HepG2 (cell line): Measurements from ENCODE around the gene KIAA1755. TPM values are rescaled to one million over a fixed set of nuclear protein-coding genes. Genes with fewer than 3 reads are reported as not detected.

Source experiments
- CENPT ChIP-seq: sonication (generic); formaldehyde crosslinking; IDR thresholded peaks from 2 replicates; pipeline ENCODE4 v1.8.0; 2022; ENCODE audit warnings: low read depth, mild to moderate bottlenecking, moderate library complexity, missing genetic modification reagents
- JUN ChIP-seq: sonication (generic); formaldehyde crosslinking; IDR thresholded peaks from 2 replicates; pipeline ENCODE4 v1.4.0; 2020; ENCODE audit warnings: mild to moderate bottlenecking, missing genetic modification reagents
- KDM2A ChIP-seq: sonication (generic); formaldehyde crosslinking; IDR thresholded peaks from 2 replicates; pipeline ENCODE4 v1.4.0; 2020; ENCODE audit warnings: low read depth, missing genetic modification reagents, borderline replicate concordance
- NAIF1 ChIP-seq: sonication (generic); formaldehyde crosslinking; IDR thresholded peaks from 2 replicates; pipeline ENCODE4 v1.5.0; 2020; ENCODE audit warnings: mild to moderate bottlenecking, missing genetic modification reagents, borderline replicate concordance
- NFE2L1 ChIP-seq: sonication (generic); formaldehyde crosslinking; IDR thresholded peaks from 2 replicates; pipeline ENCODE4 v1.4.0; 2020; ENCODE audit warnings: missing genetic modification reagents, mild to moderate bottlenecking, borderline replicate concordance
- PHF8 ChIP-seq: sonication (generic); formaldehyde crosslinking; IDR thresholded peaks from 2 replicates; pipeline ENCODE4 v1.5.0; 2020; ENCODE audit warnings: missing genetic modification reagents
- RXRB ChIP-seq: IDR thresholded peaks from 2 replicates; pipeline ENCODE4 v1.6.1; 2016; ENCODE audit warnings: borderline replicate concordance, missing genetic modification reagents, missing compliant biosample characterization
- ZIK1 ChIP-seq: sonication (generic); formaldehyde crosslinking; IDR thresholded peaks from 2 replicates; pipeline ENCODE4 v1.5.0; 2020; ENCODE audit warnings: mild to moderate bottlenecking, low read depth, missing genetic modification reagents, borderline replicate concordance
- ZNF124 ChIP-seq: sonication (generic); formaldehyde crosslinking; IDR thresholded peaks from 2 replicates; pipeline ENCODE4 v1.4.0; 2020; ENCODE audit warnings: missing genetic modification reagents
- ZNF468 ChIP-seq: sonication (generic); formaldehyde crosslinking; IDR thresholded peaks from 2 replicates; pipeline ENCODE4 v1.8.0; 2022; ENCODE audit warnings: mild to moderate bottlenecking, moderate library complexity, missing genetic modification reagents
- ZNF652 ChIP-seq: IDR thresholded peaks from 2 replicates; pipeline ENCODE4 v1.6.1; 2016; ENCODE audit warnings: low read depth, borderline replicate concordance
- polyA plus RNA-seq, 8 experiments: library from polyadenylated mRNA; depleted of rRNA in 3 of 8; stranded (reverse) in 7 of 8; unstranded in 1 of 8; fragments of >200 nt; fragmentation: Illumina TruSeq in 4 of 8; extraction: Trizol in 4 of 8; gene quantifications; 2 replicates each; pipeline versions ENCODE4 v1.2.1 to v1.2.3, GENCODE V29; 2011 to 2016; ENCODE audit warnings: low read depth in 4 of 8, missing spikeins in 1 of 8, mixed read lengths in 1 of 8; ENCODE audit not compliant: insufficient read depth in 1 of 8
- total RNA-seq, 5 experiments: library from RNA; depleted of rRNA; stranded (reverse); fragments of >200 nt; fragmentation: Illumina TruSeq; extraction: Trizol; gene quantifications; 2 replicates each; pipeline ENCODE4 v1.2.3, GENCODE V29; 2016; ENCODE audit warnings: low read depth in 1 of 5
- TF ChIP-seq, protein P1 (sequence below): sonication (generic); formaldehyde crosslinking; conservative IDR thresholded peaks from 2 replicates; pipeline ENCODE4 v1.4.0; 2020; ENCODE audit warnings: missing genetic modification reagents
- TF ChIP-seq, protein P2 (sequence below): sonication (generic); formaldehyde crosslinking; IDR thresholded peaks from 2 replicates; pipeline ENCODE4 v1.4.0; 2020; ENCODE audit warnings: missing genetic modification reagents, mild to moderate bottlenecking, borderline replicate concordance
- TF ChIP-seq, protein P3 (sequence below): sonication (generic); formaldehyde crosslinking; IDR thresholded peaks from 2 replicates; pipeline ENCODE4; 2020; ENCODE audit warnings: missing genetic modification reagents, mild to moderate bottlenecking, borderline replicate concordance
- TF ChIP-seq, protein P4 (sequence below): sonication (generic); formaldehyde crosslinking; IDR thresholded peaks from 2 replicates; pipeline ENCODE4 v1.5.1; 2020; ENCODE audit warnings: mild to moderate bottlenecking, missing genetic modification reagents, borderline replicate concordance

The KIAA1755 gene
- total and polyA plus RNA-seq, 2 of the 13 experiments (the other 11 are each of a cell fraction or from before 2014, with no cell fraction given): 0.04 TPM; not detected in 1

DNA sequence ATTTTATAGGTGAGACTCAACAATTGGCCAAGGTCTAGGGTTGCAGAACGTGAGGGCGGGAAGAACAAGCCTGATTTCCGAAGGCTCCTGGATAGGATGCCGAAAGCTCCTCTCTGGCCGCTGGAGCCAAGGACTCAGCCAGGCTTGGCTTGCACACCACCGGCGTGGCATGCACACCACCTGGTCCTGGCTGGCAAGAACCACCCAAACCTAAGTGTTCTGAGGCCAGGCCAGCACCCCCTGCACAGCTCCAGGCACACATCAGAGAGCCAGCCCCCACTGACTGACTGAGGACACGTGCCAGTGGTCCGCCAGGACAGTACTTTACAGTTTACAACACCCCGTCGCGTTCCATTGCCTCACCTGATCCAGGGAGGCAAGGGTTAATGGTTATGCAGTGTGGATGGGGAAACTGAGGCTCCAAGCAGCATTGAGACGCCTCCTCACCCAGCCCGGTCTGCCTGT, 95.9 kb downstream of the KIAA1755 start (continued):
- TF ChIP-seq RXRB (CRISPR knock-in tag) (no peak), PHF8 (CRISPR knock-in tag) (no peak), CENPT (no peak), ZNF468 (CRISPR knock-in tag) (peak; percentile 75; the same call in 1 of the 2 replicates), ZNF124 (CRISPR knock-in tag) (no peak), JUN (no peak), ZNF652 (CRISPR knock-in tag) (peak; percentile 96), NFE2L1 (CRISPR knock-in tag) (no peak), ZIK1 (no peak), NAIF1 (no peak), KDM2A (CRISPR knock-in tag) (no peak)
- TF ChIP-seq, protein P1, sequence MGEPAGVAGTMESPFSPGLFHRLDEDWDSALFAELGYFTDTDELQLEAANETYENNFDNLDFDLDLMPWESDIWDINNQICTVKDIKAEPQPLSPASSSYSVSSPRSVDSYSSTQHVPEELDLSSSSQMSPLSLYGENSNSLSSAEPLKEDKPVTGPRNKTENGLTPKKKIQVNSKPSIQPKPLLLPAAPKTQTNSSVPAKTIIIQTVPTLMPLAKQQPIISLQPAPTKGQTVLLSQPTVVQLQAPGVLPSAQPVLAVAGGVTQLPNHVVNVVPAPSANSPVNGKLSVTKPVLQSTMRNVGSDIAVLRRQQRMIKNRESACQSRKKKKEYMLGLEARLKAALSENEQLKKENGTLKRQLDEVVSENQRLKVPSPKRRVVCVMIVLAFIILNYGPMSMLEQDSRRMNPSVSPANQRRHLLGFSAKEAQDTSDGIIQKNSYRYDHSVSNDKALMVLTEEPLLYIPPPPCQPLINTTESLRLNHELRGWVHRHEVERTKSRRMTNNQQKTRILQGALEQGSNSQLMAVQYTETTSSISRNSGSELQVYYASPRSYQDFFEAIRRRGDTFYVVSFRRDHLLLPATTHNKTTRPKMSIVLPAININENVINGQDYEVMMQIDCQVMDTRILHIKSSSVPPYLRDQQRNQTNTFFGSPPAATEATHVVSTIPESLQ: no peak
- TF ChIP-seq, protein P2, sequence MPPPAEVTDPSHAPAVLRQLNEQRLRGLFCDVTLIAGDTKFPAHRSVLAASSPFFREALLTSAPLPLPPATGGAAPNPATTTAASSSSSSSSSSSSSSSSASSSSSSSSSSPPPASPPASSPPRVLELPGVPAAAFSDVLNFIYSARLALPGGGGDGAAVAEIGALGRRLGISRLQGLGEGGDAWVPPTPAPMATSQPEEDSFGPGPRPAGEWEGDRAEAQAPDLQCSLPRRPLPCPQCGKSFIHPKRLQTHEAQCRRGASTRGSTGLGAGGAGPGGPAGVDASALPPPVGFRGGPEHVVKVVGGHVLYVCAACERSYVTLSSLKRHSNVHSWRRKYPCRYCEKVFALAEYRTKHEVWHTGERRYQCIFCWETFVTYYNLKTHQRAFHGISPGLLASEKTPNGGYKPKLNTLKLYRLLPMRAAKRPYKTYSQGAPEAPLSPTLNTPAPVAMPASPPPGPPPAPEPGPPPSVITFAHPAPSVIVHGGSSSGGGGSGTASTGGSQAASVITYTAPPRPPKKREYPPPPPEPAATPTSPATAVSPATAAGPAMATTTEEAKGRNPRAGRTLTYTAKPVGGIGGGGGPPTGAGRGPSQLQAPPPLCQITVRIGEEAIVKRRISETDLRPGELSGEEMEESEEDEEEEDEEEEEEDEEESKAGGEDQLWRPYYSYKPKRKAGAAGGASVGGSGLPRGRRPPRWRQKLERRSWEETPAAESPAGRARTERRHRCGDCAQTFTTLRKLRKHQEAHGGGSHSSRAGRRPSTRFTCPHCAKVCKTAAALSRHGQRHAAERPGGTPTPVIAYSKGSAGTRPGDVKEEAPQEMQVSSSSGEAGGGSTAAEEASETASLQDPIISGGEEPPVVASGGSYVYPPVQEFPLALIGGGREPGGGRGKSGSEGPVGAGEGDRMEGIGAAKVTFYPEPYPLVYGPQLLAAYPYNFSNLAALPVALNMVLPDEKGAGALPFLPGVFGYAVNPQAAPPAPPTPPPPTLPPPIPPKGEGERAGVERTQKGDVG: peak; percentile 20; the same call in 1 of the 2 replicates
- TF ChIP-seq, protein P3, sequence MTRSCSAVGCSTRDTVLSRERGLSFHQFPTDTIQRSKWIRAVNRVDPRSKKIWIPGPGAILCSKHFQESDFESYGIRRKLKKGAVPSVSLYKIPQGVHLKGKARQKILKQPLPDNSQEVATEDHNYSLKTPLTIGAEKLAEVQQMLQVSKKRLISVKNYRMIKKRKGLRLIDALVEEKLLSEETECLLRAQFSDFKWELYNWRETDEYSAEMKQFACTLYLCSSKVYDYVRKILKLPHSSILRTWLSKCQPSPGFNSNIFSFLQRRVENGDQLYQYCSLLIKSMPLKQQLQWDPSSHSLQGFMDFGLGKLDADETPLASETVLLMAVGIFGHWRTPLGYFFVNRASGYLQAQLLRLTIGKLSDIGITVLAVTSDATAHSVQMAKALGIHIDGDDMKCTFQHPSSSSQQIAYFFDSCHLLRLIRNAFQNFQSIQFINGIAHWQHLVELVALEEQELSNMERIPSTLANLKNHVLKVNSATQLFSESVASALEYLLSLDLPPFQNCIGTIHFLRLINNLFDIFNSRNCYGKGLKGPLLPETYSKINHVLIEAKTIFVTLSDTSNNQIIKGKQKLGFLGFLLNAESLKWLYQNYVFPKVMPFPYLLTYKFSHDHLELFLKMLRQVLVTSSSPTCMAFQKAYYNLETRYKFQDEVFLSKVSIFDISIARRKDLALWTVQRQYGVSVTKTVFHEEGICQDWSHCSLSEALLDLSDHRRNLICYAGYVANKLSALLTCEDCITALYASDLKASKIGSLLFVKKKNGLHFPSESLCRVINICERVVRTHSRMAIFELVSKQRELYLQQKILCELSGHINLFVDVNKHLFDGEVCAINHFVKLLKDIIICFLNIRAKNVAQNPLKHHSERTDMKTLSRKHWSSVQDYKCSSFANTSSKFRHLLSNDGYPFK (CRISPR knock-in tag): no peak
- TF ChIP-seq, protein P4, sequence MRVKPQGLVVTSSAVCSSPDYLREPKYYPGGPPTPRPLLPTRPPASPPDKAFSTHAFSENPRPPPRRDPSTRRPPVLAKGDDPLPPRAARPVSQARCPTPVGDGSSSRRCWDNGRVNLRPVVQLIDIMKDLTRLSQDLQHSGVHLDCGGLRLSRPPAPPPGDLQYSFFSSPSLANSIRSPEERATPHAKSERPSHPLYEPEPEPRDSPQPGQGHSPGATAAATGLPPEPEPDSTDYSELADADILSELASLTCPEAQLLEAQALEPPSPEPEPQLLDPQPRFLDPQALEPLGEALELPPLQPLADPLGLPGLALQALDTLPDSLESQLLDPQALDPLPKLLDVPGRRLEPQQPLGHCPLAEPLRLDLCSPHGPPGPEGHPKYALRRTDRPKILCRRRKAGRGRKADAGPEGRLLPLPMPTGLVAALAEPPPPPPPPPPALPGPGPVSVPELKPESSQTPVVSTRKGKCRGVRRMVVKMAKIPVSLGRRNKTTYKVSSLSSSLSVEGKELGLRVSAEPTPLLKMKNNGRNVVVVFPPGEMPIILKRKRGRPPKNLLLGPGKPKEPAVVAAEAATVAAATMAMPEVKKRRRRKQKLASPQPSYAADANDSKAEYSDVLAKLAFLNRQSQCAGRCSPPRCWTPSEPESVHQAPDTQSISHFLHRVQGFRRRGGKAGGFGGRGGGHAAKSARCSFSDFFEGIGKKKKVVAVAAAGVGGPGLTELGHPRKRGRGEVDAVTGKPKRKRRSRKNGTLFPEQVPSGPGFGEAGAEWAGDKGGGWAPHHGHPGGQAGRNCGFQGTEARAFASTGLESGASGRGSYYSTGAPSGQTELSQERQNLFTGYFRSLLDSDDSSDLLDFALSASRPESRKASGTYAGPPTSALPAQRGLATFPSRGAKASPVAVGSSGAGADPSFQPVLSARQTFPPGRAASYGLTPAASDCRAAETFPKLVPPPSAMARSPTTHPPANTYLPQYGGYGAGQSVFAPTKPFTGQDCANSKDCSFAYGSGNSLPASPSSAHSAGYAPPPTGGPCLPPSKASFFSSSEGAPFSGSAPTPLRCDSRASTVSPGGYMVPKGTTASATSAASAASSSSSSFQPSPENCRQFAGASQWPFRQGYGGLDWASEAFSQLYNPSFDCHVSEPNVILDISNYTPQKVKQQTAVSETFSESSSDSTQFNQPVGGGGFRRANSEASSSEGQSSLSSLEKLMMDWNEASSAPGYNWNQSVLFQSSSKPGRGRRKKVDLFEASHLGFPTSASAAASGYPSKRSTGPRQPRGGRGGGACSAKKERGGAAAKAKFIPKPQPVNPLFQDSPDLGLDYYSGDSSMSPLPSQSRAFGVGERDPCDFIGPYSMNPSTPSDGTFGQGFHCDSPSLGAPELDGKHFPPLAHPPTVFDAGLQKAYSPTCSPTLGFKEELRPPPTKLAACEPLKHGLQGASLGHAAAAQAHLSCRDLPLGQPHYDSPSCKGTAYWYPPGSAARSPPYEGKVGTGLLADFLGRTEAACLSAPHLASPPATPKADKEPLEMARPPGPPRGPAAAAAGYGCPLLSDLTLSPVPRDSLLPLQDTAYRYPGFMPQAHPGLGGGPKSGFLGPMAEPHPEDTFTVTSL: no peak
